ENCODE data around the gene TSEN2.
A peak's percentile ranks its signal among the peaks of the same experiment; 100 is the strongest.
"Not testable (repeated sequence)": the region's sequence is repeated elsewhere in the genome, so short reads cannot be mapped to it uniquely, and the experiment has no call there.

TSEN2 gene

DNA sequence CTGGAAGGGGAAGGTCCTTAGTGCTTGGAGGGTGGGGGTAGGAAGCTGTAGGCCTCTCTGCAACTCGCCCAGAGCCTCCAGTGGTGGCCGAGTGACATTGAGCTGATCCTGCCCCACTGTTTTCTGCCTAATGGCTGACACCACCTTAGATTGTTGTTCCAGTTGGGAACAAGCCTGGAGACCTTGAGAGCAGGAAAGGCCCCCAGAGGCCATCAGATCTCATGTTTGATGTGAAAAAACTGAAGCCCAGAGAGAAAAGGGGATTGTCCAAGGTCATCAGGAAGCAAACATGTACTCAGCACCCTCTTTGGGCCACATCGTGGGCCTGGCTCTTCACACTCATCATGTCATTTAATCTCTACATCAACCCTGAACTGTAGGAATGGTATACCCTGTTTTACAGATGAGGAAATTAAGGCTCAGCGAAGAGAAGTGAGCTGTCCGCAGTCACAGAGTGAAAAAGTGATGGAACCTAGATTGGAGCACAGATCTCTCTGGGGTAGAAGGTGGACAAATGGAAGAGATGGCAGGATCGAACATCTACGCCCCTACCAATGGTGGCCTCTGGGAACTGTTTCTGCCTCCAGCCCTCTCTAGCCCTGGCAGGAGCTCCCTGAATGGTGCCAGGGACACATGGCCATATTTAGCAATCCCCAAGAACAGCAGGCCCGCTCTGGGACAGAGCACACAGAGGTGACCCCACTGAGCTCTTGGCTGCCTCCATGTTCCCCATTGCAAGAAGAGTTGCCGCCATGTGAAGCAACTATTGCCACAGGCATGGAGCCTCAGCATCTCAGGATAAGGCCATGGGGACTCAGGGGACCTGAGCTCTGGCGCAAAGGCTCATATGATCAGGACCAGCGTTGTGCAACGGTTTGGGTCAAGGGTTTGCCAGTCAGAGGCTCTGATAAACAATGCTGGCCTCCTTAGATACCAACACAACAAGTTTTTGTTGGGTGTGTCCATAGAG, 31.6 kb upstream of the TSEN2 start:
- DNase-seq = no peak

DNA sequence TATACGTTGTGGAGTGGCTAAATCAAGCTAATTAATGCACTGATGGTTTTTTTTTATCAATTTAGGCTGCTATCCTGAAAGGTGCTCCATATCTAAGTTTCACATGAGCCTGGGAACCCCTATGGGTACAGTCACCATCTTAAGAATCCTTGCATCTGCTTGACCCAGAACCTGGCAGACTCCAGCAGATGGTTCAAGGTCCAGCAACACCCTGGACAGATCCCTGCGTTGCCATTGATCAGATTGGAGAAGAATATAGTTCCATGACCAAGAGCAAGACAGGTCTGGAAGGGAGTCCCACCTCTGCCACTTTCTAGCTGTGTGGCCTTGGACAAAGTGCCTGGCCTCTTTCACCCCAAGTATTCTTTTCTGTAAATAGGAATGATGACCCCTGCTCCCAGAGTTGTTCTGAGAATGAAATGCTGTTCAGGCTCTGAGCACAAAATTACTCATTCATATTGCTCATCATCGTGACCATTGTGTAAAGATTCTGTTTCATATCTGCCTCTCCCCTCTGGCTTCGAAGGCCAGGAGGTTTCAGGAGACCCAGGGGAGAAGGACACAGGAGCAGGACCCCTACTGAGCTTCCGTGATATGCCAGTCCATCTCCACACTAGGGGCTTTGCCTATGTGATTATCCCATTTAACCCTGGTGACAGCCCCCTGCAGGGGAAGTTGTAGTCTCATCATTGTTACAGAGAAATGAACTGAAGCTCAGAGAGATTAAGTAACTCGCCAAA, 30.0 kb upstream of the TSEN2 start:
- DNase-seq = no peak

DNA sequence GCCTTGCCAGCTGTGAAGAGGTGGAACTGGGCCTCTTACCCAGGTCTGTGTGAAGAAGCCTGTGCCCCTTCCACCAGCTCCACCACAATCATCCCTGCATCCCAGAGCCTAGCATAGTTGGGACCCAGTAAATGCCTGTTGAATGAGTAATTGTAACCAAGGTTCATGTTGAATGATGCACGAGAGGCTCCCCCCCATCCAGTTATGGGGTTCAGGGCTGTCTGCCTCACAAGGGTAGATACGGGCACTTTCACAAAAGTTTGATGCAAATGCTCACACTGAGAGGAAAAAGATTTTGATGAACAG, 29.5 kb upstream of the TSEN2 start:
- no peak for DNase-seq

DNA sequence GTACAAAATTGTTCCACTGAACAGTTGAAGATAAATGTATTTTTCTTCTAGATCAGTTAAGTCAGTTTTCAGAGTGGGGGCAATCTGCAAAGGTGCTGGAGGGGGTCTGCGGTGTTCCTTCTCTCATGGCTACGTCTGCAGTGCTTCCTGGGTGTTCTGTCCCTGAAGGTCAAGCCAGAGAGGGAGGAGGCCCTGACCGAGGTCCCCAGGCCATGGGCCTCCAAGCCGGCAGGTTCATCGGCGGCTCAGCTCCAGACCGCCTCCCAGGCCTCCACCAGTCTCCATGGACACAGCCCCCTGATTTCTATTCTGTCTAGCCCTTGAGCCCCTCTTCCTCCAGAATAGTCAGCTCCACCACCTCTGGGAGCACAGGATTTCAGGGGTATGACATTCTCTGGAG, 28.5 kb upstream of the TSEN2 start:
- DNase-seq = no peak

DNA sequence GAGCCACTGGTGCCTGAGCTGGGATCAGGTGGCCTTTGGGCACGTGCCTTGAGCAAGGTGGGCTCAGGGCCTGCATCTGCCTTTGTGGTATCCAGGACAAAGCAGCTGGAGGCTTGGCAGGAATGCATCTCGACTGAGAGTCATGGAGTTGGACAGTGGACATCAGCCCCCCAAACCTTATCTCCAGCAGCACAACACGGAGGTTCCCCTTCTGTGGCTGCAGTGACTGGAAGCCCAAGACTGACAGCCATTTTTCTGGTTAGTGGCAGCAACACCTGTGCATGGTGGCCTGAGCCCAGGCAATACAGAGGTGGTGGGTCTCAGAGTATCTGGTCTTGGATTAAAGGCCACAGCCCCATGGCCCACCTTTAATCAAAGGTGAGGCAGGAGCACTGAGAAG, 27.8 kb upstream of the TSEN2 start:
- no peak for DNase-seq

DNA sequence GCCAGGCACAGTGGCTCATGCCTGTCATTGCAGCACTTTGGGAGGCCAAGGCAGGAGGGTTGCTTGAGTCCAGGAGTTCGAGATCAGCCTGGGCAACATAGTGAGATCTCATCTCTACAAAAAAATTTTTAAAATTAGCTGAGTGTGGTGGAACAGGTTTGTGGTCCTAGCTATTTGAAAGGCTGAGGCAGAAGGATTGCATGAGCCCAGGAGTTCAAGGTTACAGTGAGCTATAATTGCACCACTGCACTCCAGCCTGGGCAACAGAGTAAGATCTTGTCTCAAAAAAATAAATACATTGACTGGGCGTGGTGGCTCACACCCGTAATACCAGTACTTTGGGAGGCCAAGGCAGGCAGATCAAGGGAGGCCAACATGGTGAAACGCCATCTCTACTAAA, 26.9 kb upstream of the TSEN2 start:
- DNase-seq = not testable (repeated sequence)

DNA sequence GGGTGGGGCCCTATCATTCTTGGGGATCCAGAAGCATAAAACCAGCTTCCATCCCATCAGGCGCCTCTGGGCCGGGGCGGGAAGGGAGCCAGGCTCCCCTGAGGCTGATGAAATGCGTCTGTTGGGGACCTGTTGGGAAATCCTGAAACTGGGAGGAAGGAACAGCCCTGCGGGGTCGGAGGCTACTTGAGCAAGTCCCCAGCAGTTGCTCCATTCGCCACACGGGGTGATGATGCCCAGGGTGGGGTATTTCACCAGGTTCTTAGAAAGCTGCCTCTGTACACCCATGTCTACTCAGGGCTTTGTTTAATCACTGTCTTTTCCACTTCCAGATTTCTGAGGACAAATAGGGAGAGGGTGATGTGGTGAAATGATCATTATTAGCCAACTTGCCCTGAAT, 25.4 kb upstream of the TSEN2 start:
- no peak for DNase-seq

DNA sequence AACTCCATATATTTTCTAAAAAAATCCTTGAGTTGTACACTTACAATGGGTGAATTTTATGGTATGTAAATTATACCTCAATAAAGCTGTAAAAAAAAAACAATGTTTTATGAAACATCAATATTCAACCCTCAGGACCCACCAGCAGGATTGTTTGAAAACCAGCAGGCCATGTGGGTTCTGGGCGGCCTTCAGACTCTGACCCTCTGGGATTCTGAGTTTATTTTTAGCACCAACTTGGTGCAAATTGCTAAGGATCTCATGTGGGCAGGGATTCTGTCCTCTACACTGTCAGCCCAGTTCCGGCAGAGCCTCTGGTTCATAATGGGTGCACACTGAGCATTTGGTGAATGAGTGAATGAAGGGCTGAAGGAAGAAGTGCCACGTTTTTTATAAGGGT, 24.2 kb upstream of the TSEN2 start:
- no peak for DNase-seq

DNA sequence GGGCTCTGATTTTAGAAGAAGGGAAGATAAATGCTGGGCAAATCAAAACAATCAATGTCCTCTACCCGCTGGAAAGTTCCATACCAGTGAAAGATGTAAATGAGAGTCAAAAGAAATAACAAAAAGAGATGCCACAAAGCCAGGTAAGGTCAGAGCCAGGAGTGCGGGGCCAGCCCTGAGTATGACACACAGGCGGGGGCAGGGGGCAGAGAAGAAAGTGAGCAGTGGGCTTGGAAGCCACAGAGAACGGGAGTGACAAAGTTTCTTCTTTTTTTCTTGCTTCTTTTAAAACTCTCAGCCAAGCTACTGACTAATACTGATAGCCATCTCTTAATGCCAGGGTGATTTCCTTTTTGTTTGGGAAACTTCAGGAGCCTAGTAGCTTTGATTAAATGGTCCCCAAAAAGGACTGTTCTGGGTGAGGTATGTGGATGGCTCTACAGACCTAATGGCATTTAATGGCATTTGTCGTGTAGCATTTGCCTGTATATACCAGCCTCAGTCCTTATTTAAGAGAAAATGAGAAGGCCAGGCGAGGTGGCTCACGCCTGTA, 23.1 kb upstream of the TSEN2 start:
- peak; percentile 57 for DNase-seq

DNA sequence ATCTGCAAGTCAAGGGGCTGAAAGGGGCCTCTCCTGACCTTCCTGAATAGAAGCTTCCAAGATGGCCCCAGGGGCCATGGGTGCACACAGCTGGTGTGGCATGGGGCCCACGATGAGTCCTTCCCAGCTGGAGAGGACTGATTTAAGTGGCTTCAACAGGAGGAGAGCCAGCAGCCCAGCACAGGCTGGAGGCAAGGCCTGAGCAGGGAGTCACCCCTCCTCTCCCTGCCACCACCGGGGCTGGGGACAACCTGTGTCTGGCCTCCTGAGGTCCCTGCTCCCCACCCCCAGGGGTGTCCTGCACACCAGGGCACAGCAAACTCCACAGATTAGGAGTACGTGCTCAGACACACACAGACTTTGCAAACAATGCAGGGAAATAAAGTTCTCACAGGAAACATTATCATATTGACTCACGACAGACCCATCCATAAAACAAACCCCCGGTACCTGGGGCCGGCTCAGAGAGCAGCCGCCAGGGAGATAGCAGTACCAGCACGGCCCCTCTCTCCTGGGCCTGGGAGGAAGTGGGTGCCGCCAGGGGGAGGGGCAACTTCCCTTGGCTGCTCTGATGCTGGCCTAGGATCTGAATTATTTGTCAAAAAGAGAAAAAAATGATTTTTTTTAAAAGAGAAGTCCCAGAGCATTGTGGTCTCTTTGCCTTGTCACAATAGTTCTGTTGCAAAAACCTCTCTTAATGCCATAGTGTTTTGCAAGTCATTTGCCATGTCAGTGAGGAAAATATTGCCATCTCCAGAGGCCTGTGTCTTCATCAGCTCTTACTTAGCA, 21.9 kb upstream of the TSEN2 start:
- DNase-seq = peak; percentile 26

DNA sequence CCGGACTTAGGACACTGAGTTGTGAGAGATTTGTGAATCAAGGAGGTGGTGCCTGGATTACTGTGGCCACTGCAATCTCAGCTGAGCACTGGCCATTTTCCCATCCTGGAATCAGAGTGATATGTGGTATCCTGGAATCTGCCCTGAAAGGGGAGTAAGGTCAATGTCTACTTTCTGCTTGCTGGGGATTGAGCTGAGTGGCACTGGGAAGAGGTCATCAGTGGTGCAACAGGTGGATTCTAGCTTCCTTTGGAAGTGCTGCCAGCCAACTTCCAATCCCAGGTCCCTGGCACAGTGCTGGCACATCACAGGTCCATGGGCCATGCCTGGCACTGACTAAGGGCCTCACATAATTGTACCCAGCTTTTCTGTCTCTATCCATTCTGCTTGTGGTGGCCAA, 20.6 kb upstream of the TSEN2 start:
- no peak for DNase-seq

DNA sequence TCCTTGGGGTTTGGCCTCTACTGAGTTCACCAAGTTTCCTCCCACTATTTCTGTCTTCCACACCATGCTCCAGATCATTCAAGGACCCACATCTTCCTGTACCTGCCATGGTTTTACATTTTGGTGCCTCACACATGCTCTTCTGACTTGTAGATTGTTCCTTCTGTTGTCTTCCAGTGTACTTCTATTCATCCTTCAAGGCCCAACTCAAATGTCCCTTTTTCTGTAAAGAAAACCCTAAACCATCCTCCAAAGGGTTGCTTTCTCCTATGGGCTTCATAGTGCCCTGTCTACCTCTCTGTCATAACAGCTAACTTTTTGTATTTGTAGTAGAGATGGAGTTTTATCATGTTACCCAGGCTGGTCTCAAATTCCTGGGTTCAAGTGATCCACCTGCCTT, 20.1 kb upstream of the TSEN2 start:
- DNase-seq = no peak

DNA sequence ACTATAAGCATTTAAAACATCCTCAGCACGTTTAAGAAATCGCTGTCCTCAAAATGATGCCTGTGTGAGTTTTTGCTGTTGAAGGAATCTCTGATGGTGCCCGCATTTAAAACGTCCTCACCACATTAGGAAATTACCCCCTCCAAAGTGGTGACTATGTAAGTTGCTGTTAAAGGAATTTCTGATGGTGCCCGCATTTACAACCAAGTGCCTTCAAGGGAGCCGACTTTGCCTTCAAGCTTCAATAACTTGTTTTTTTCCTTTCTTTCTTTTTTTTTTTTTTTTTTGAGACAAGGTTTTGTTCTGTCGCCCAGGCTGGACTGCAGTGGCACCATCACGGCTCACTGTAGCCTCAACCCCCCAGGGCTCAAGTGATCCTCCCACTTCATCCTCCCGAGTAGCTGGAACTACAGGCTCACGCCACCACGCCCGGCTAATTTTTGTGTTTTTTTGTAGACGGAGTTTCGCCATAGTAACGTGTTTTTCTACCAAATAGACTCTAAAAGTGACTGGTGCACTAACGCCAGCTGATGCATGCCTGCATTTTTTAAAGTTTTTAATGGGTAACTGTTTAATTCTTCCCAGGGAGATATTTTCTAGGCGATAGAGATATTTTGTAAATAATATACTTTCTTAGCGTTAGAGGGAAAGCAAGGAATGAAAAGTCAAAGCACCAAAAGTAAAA, 19.0 kb upstream of the TSEN2 start:
- no peak for DNase-seq

DNA sequence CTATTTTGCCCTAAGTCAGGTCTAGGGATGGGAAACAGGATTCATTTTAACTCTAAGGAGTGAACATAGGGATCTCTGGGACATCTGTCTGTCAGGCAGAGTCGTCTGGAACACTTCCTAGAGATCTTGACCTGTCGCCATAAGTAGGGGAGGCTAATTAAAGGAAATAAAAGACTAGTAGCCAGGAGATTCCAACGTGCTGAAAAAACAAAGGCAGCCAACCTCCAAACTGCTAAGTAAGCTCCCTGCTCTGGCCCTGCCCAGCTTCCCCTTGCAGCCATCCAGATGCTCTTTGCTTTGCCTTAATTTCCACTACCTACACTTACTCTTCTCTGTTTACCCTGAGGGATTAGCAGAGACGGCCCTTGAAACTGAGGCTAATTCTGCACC, 18.4 kb upstream of the TSEN2 start:
- DNase-seq = no peak

DNA sequence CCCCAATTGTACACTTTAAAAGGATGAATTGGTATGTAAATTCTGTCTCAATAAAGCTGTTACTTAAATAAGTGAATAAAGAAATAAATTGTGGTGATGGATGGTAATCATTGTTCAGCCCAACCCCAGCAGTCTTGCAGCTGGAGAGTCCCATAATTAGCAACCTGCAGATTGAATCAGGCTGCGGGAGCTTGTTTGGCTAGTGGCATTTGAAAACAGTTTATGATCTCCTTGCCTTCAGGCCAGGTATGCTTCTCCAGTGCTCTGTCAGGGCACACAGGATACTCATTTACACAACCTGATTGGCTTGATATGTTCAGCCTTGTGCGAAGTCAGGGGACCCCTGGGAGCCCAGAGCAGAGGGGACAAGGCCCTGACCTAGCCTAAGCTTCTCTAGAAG, 16.5 kb upstream of the TSEN2 start:
- DNase-seq = no peak

DNA sequence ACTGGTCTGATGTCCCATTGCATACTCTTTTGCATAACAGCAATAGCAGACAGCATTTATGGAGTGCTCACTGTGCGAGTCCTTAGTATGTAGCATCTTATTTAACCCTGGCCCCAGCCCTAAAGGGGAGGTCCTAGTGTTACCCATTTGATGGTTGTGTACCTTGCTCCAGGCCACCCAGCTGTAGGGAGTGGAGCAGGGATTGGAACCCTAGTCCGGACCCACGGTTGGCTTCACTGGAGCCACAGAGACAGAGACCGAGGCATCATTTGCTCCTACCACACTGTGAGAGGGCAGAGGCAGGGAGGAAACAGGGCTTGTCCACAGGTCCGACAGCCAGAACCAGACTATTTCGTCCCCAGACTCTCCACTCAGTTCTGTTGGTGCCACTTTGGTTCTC, 16.0 kb upstream of the TSEN2 start:
- DNase-seq = no peak

DNA sequence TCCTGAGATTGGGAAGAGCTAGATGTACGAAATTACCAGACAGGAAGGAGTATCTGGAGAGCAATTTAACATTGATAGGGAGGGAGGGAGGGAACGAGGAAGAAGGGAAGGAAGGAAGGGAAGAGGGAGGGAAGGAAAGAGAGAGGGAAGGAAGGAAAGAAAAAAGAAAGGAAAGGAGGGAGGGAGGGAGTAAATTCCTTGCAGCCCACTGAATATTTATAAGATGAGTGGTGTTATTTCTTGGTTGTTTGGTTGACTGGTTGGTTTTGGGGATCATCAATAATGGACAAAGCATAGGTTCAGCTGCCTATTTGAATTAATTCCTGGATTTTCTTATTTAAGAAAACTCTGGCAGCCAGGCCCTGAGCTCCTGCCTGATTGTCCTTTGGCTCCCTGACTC, 15.5 kb upstream of the TSEN2 start:
- DNase-seq = no peak

DNA sequence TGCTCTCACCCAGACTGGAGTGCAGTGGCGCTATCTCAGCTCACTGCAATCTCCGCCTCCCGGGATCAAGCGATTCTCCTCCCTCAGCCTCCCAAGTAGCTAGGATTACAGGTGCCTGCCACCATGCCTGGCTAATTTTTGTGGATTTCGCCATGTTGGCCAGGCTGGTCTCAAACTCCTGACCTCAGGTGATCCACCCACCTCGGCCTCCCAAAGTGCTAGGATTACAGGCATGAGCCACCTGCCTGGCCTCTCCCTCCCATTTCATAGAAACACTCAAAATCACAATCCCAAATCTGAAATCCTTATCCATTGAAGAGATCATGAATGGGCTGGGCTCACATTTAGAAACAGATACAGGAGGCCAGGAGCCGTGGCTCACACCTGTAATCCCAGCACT, 15.1 kb upstream of the TSEN2 start:
- DNase-seq = not testable (repeated sequence)

DNA sequence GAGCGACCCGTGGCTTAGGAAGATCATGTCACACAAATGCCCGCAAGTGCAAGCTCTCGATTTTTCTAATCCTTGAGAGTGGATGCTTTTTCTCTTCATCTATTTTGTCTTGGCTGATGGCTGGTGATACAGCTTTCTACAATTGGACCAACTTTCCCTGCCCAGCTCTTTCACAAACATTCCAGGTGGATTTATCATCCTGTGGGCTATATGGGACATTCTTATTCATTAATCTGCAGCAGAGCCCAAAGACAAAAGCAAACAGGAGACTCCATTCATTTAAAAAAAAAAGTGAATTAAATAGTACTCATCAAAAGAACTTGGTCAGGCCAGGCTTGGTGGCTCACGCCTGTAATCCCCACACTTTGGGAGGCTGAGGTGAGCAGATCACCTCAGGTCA, 14.2 kb upstream of the TSEN2 start:
- no peak for DNase-seq

DNA sequence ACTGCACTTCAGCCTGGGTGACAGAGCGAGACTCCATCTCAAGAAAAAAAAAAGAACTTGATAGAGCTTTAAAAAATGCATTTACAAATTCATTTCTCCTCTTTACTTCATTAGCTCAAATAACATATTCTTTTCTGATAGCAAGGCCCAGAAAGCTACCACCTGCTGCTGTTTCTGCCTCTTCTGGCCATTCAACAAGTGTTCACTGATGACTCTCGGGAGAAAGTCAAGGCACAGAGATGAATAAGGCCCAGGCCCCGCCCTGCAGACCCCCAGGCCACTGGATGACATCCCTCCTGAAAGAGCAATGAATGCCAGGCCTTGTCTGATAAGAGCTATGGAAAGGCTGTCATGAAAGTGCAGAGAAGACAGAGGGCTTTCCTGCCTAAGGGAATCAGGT, 13.6 kb upstream of the TSEN2 start:
- DNase-seq = no peak

DNA sequence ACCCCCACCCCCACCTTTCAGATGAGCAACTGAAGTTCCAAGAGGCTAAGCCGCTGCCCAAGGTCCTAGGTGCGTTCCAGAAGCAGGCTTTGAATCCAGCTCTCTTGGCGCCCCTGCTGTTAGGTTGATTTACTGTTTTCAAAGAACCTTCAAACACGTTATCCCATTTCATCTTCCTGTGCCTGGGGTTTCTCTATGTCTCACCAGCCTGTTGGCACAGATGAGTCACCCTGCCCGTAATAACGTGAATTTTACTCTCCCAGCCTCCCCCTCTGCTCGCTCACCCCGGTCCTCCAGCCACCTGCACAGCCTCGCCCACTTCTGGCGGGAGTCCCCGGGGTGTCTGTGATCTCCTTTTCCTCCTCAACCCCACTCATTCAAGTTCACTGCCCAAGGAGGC, 13.0 kb upstream of the TSEN2 start:
- DNase-seq = peak; percentile 83

DNA sequence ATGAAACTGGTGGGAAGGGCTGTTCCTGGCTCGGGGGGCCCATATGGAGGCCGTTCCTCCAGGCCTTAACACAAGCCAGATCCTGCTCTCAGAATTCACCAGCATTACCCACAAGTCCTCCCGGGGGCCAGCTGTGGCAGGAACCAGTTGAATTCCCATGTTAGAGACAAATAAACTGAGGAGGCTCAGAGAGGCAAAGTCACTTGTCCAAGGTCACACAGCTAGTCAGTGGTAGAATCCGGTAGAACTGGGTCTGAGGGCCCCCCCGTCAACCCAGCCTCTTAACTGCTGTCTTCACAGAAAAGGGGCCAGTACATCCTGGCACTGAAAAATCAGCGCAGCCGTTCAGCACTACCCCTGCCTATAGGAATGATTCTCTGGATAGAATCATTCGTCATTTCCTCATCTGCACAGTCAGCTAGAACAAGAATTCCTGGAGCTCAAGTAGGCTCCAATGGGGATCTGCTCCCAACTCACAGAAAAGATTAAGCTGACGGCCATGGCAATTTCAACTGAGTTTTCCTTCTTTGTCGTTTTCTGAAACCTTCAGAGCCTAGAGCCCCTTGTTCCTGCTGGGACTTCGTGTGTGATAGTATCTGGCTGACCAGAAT, 12.2 kb upstream of the TSEN2 start:
- no peak for DNase-seq

Data from activated CD4-positive, alpha-beta T cell treated with anti-CD3 and anti-CD28 coated beads for 48 hours (primary cell).